Activated CD4-positive, alpha-beta T cell treated with anti-CD3 and anti-CD28 coated beads for 24 hours (primary cell): ENCODE results near the gene SLC35F3.

Experiments
- DNase-seq, 2 donors: peaks; one replicate each; pipeline ENCODE4 v3.0.0-alpha.2; 2020; ENCODE audit warnings: low read depth in 2 of 2

SLC35F3 gene

DNA sequence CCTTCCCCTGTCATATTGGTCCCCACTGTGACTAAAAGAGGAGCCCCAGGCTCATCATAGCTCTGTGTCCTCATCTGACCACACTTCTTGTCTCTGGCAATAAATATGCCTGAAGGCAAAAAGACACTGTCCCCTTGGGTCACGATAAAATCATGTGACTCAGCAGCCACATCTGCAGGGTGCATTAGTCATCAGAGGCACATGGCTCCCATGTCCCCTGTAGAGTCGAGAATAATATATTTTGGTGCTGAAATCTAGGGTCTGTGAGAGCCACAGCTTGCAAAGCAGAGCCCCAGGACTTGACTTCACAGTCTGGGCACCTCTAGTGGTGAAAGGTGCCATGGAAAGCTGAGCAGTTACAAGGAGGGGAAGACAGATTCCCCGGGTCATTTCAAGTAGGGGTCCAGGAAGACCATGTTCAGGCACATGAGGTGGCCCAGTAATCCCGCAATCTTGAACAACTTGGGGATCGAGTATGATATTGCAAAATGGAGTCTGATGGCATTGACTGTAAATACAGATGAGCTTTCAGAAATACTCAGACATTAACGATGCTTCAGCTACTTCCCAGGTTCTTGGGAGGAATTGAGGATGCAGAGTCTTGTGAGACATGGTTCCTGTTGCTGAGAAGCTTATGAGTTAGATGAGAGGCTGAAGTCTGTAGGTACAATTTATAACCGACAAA lies 68.6 kb downstream of the SLC35F3 start:
- no peak for DNase-seq

DNA sequence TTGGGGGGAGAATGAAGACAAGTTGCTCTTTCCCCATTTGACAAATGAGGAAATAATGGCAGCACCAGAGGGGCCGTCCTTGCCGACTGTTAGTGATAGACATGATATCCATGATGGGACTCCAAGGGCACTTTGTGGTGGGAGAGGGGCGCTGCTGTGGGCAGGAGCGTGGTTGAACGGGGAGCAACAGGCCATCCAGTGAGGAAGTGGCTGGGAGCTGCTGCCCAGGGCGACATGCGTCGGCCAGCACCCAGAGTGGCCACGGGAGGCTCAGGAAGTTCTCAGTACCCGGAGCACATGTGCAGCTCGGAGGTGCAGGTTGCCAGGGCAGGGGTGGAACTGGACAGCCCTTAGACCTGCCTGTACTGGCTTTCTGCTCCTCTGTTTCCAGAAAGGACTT lies 71.0 kb downstream of the SLC35F3 start:
- no peak for DNase-seq

DNA sequence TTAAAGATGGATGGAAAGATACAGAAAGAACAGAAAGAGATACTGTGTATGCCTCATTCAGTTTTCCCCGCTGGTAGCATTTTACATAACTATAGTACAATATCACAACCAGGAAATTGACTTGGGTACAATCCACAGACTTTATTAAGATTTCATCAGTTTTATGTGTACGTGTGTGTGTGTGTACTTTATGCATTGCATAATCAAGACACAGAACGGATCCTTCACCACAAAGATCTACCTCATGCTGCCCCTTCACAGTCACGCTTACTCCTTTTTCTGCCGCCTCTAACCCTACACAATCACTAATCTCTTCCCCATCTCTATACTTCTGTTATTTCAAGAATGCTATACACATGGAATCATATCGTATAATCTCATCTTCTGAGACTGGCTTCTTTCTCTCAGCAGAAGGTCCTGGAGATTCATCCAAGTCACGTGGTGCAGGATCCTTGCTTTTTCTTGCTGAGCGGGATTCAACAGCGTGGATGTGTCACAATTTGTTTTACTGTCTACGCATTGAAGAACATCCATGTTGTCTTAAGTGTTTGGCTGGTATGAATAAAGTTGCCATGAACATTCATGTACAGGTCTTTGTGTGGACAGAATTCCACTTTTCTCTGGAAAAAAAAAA lies 76.7 kb downstream of the SLC35F3 start:
- DNase-seq: no peak

DNA sequence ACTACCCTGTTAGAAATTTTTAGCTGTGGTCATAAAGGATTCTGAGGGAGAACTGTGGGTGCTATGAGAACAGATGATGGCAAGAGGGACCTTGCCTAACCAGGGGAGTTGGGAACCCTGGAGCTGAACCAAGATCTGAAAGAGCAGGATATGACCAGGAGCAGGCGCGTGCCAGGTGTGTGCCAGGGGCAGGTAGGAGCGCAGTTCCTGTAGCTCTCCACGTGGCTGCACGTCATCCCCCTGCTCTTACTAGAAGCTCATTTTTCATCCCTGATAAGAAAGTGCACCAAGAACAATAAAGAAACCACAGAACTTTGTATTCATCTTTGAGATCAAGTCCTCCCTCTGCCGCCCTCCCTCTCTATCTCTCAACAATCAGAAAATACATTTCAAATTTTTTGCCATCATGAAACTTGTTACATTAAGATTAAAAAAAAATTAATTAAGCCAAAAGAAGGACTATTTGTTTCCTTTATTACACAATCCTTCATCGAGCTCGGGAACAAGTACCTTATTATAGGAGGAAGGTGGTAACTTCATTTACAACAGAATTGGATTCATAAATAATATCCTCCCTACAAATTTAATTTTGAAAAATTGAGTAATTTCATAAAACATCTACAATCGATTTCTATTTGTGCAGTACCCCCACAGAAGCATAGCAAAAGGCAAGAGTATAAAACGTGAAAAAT lies 78.5 kb downstream of the SLC35F3 start:
- no peak for DNase-seq

DNA sequence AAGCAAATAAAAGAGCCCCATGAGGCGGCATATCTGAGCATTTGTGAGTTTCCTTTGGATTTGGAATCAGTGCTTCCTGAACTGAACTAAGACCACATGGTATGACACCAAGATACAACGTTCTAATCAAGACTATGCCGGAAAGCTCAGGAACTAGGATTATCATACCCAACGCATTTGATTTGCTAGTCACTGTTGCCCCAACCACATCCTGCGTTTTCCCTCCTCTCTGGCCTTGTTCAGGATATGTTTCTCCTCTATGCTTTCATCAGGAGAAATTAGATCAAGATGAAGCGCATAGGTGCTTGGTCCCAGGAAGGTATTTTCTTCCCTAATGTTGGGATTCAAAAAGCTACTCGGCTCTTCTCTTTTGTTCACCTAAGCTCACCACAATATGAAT lies 79.3 kb downstream of the SLC35F3 start:
- no peak for DNase-seq

DNA sequence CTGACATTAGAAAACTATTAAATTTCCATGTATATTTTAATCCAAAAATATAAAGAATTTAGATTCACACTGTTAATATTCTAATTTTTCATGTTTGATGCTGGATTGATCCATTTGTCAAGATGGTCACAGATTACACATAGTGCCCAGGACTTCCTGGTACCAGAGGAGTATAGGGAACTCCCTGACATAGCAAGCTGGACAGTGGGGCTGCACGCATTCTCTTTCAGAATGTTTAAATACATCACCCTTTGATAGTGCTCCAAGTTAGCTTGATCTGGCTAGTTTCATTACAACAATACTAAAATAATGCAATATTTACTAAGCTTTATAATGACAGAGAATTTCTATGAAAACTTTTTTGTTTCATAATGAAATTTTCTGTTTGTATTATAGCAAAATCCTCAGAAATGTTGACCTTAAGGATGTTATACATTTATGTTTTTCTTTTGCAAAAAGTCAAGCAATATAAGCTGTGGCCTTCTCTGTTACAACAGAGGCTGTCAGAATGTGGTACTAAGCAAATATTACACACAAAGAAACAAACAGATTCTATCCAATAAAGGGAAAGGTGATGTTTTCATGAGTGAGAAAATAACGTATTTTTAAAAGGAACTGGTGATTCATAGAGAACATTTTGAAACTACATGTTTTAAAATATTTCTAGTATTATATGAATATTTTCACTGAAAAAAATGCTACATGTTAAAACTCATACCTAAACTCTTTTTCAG lies 84.7 kb downstream of the SLC35F3 start:
- no peak for DNase-seq

DNA sequence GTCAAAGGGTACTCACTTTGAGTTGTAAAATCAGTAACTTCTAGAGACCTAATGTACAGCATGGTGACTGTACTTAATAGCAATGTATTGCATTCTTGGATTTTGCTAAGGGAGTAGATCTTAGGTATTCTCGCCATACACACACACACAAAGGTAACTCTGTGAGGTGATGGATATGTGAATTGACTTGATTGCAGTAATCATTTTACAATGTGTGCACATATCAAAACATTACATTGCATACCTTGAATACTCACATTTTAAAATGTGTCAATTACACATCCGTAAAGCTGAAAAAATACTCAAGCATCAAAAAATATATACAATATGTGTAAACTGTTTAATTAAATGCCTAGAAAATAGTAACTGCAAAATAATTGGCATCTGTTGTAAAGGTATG lies 86.0 kb downstream of the SLC35F3 start:
- no peak for DNase-seq

DNA sequence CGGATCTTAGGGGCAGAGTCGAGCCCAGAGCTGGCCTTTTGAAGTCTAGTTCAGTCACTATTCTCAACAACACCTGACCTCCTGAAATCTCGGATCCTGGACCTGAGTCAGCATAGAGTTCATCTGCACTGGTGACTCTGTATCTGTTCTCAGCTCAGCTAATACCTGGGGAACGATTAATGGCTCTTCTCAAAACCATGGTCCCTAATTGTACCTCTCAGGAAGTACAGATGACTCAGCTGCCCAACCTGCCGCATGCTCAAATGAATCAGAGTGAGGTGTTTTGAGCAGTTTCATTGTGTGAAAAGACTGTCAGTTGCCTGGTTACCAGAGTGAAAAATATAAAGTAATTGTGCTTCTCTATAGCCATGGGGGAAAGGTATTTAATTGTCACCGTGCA lies 89.2 kb downstream of the SLC35F3 start:
- no peak for DNase-seq

DNA sequence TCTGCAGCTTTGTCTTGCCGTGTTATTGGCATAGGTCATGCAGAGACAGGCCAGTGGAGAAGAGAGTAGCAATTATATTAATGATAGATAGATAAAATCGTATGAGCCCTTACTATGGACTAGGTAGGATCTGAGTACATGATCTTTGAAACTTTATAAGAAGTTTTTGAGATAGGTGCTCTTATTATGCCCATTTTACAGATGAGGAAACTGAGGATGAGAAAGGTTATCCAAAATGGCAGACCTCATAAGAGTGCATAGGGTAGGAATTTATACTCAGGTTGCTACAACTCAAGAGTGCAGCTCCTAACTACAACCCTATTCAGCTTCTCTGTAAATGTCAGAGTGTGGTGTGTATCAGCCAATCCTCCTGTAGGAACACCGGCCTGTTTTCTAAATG lies 89.6 kb downstream of the SLC35F3 start:
- DNase-seq: no peak

DNA sequence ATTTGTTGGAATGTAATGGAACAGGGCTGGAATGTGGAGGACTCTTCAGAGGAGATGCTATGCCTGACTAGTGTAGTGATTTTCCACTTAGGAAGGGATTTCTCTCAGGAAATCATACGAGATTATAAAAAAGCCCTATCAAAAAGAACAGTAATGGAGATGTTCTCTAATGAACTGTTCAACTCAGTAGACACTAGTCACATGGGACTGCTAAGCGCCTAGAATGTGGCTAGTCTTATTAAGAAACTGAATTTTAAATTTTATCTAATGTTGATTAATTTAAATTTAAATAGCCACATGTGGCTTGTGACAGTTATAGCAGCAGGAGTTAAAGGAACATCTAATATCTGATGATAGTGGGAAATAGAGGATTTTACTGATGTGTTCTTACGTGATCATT lies 94.0 kb downstream of the SLC35F3 start:
- no peak for DNase-seq

DNA sequence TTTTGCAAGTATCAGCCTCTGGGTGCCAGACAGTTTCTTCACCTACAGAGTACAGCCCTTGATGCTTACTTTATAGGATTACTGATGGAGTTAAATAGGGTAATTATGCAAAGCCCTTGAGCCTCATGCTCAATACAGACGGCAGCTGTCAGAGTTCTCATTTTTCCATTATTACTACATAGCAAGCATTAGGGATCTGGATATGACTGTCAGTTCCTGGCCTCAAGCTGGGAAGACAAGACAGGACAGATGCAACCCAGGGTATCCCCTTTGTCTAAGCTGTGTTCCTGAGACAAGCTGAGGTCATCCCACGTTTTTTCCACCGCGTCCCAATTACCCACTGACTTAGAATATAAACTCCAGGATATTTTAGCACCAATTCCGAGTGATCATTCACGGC lies 94.4 kb downstream of the SLC35F3 start:
- no peak for DNase-seq

DNA sequence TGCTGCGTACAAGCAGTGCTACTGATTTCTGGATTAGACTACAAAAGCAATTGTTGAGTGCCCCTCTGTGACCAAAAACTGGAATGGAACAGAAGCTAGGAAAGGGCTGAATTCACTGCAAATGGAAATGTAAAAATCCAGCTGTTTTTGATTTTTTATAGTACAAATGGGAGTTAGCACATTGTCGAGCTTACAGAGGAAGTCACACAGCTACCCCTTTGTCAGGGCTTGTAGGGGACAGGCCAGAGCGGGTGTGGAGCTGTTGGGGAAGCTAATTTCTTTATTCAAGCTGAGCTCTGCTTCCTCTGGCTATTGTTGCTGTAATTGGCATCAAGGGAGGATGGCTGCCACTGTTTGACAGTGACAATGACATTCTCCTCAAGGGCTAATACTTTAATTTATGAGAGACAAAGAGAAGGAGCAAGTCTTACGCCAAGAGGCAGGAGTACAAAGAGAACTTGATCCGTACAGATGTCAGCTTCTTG lies 96.1 kb downstream of the SLC35F3 start:
- DNase-seq: no peak

DNA sequence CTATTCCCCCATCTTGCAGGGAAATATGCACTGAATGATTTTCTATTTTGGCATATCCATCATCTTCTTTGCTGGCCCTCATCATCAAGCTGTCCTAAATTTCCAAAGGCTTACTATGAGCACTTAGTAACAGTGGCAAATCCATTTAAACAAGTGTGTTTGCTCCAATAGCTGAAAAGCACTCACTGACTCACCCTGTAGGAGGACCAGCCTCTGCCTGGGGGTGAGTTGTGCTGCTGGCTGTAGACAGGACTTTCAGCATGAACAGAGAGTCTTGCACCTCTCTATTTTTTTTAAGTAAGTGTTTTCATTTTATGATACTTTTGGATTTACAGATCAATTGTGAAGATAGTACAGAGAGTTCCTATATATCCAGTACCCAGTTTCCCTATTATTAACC lies 97.3 kb downstream of the SLC35F3 start:
- no peak for DNase-seq

DNA sequence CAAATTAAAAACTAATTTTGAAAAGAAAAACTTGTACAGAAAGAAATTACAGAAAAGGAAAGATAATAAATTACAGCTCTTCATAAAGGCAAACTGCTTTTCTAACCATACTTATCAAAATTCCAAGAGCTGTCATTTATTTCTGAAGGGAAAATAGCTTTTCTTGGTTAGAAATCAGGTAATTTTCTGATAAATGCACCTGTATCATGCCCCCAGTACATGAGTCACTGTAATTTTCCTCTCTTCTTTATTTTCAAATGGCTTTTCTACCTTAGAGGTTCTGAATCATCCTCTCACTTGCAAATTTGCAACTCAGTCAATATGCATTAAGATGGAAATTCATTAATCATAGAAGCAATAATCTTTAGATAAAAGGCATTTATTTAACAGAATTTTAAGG lies 100.1 kb downstream of the SLC35F3 start:
- DNase-seq: no peak

DNA sequence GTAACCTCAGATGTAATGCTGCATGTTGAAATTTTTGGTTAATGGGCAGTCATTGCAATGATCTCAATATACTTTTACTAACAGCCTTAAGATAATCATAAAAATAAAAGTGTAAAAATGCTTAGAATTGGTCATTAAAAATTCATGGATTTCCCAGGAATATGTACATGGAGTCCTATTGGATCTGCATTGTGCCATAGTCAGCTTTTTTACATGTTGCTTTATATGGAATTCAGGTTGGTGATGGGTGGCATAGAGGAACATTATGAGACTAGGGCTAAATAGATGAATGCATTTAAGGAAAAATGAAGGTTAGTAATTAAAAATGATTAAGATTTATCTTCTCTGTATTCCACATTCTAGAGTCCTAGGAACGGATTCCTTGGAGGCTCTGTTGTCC lies 103.2 kb downstream of the SLC35F3 start:
- no peak for DNase-seq

DNA sequence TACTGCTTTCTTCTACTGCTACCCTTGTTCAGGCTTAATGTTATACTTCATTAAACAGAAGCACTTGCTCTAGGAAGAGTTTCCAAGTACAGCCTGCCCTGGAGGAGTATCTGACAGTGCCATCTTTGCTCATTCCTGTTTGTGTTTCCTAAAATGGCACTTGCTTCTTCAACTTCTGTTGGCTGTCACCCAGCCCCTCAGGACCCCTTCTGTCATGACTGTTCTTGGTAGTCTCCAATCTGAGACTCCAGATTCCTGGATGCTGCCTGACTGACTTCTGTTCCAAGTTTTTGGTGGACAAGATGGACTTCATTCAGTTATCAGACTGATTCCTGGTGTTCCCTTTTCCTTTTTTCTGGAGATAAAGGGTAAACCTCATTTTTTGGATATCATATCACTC lies 104.1 kb downstream of the SLC35F3 start:
- DNase-seq: no peak

DNA sequence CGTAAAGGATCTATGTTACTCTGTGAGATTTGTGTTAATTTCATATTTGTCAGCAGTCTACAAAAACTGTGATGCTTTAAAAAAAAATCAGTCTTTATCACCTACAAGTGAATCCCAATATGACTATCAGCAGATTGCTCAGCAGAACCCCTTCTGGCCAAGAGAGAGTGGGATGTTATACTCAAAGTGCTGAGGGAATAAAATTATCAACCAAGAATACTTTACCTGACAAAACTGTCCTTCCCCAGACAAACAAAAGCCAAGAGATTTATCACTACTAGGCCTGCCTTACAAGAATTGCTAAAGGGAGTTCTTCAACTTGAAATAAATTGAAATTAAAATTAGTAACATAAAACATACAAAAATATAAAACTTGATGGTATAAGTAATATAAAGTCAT lies 105.2 kb downstream of the SLC35F3 start:
- DNase-seq: no peak

DNA sequence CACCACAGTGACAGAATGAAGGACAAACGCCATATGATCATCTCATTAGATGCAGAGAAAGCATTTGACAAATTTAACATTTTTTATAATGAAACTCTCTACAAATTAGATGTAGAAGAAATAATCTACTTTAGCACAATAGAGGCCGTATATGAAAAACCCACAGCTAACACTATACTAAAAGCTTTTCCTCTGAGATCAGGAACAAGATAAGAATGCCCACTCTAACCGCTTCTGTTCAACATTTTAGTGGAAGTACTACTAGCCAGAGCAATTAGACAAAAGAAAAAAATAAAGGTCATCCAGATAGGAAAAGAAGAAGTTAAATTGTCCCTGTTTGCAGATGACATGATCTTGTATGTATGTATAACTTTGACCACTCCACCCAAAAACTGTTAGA lies 109.7 kb downstream of the SLC35F3 start:
- no peak for DNase-seq

DNA sequence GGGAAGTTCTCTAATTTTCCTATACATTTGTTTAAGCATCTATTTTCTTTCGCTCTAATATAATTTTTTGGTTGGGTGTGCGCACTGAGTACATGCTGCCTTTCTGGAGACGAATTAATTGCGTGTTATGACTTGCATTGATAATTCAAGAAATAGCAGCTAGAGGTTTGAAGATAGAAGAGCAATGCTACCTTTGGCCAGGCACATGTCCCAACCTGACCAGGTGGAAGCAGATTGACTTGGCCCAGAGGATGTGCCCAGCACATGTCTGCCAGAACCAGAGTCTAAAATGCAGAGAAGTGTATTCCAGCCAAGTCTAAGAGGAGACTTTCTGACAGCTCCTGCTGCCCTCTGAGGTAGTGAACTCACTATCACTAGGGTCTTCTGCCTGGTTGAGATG lies 114.3 kb downstream of the SLC35F3 start:
- DNase-seq: no peak

DNA sequence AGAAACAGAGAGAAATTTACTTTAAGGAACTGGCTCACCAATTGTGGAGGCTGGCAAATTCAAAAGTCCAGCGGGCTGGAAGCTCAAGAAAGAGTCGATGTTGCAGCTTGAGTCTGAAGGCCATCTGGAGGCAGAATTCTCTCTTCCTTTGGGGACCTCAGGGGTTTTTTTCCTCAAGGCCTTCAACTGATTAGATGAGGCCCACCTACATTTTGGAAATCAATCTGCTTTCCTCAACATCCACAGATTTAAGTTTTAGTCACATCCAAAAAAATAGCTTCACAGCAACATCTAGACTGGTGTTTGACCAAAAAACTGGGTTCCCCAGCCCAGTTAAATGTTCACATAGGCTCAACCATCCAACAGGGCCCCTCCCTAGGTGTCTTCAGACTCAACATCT lies 114.9 kb downstream of the SLC35F3 start:
- DNase-seq: no peak

DNA sequence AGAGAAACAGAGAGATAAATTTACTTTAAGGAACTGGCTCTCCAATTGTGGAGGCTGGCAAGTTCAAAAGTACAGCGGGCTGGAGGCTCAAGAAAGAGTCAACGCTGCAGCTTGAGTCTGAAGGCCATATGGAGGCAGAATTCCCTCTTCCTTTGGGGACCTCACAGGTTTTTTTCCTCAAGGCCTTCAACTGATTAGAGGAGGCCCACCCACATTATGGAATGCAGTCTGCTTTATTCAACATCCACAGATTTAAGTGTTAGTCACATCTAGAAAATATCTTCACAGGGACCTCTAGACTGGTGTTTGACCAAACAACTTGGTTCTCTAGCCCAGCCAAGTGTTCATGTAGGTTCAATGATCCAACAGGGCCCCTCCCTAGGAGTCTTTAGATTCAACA lies 117.8 kb downstream of the SLC35F3 start:
- DNase-seq: no peak

DNA sequence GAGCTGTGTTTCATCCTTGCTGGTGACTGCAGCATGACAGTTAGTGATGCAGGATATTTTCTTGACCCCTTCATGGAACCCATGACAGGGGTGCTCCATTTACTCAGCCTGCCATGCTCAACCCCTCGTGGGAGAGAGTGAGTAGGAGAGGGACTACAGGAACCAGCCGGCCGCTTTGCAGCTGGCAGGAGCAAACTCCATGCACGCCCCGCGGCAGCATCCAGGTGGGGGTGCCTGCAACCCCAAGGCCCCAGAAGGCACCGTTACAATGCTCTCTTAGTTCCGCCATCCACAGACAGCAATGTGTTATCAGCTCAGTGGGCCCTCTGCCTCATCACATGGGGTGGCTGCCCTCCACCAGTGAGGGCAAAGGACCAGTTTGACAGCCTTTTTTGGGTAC lies 135.1 kb downstream of the SLC35F3 start:
- no peak for DNase-seq
